CD4-positive, alpha-beta T cell (primary cell): Measurements from ENCODE around the gene FKBP1C. TPM values are rescaled to one million over a fixed set of nuclear protein-coding genes. Genes with fewer than 3 reads are reported as not detected.

Experiments used
- ATAC-seq: fragments of 200-7000 bp; cut with Tn5 transposase; one replicate; pipeline ENCODE4 v1.10.0; 2022; ENCODE audit warnings: mild to moderate bottlenecking; ENCODE audit not compliant: poor library complexity
- CTCF ChIA-PET: fragments of 350-600 bp; sonication (Branson Sonifier 250); formaldehyde crosslinking; loops from one replicate; lab custom pipeline; 2021; ENCODE audit warnings: antibody characterized with exemption, inconsistent platforms; lab: Charles Lee
- POLR2A ChIA-PET: fragments of 350-600 bp; sonication (Branson Sonifier 250); formaldehyde crosslinking; loops from one replicate; lab custom pipeline; 2021; ENCODE audit warnings: antibody characterized with exemption, inconsistent platforms; lab: Charles Lee
- DNase-seq, 14 experiments: peaks; one replicate each; pipeline ENCODE4 v3.0.0-alpha.2; 2013 to 2020; ENCODE audit warnings: mixed read lengths in 2 of 14
- H3K27ac ChIP-seq, 2 donors: one replicate each; pipeline versions ENCODE4 v1.5.1 to v1.7.0; 2013; ENCODE audit warnings: low read length in 2 of 2, low read depth in 1 of 2, mild to moderate bottlenecking in 1 of 2
- H3K27me3 ChIP-seq, 2 experiments: 1 replicate in 1 of 2; 2 replicates in 1 of 2; pipeline versions ENCODE4 v1.6.1 to v1.7.0; 2013; ENCODE audit warnings: low read length in 2 of 2, control low read depth in 1 of 2, mild to moderate bottlenecking in 1 of 2, moderate library complexity in 1 of 2; ENCODE audit not compliant: insufficient read depth in 2 of 2, control insufficient read depth in 1 of 2
- H3K36me3 ChIP-seq: one replicate; pipeline ENCODE4 v1.6.1; 2013; ENCODE audit warnings: low read length, control low read depth; ENCODE audit not compliant: insufficient read depth
- H3K4me1 ChIP-seq: one replicate; pipeline ENCODE4 v1.6.1; 2013; ENCODE audit warnings: low read length, control low read depth; ENCODE audit not compliant: insufficient read depth
- H3K4me3 ChIP-seq: one replicate; pipeline ENCODE4 v1.5.1; 2013; ENCODE audit warnings: mild to moderate bottlenecking, low read length, moderate library complexity
- H3K9me3 ChIP-seq, 2 experiments: 1 replicate in 1 of 2; 2 replicates in 1 of 2; pipeline versions ENCODE4 v1.6.1 to v1.7.0; 2013; ENCODE audit warnings: low read length in 2 of 2, mild to moderate bottlenecking in 2 of 2, control low read depth in 1 of 2, moderate library complexity in 1 of 2; ENCODE audit not compliant: control insufficient read depth in 1 of 2, insufficient read depth in 1 of 2
- H3K27ac Mint-ChIP-seq: one replicate; pipeline ENCODE4 v1.8.0; 2020; ENCODE audit warnings: mixed read lengths
- H3K27me3 Mint-ChIP-seq: one replicate; pipeline ENCODE4 v1.8.0; 2021; ENCODE audit warnings: mixed read lengths
- H3K36me3 Mint-ChIP-seq: one replicate; pipeline ENCODE4 v1.8.0; 2021; ENCODE audit warnings: low read depth, mixed read lengths
- H3K4me1 Mint-ChIP-seq: one replicate; pipeline ENCODE4 v1.8.0; 2021; ENCODE audit warnings: low read depth, mixed read lengths
- H3K4me3 Mint-ChIP-seq: one replicate; pipeline ENCODE4 v1.8.0; 2020; ENCODE audit warnings: mild to moderate bottlenecking, mixed read lengths
- H3K9me3 Mint-ChIP-seq: one replicate; pipeline ENCODE4 v1.8.0; 2020; ENCODE audit warnings: mixed read lengths
- intact Hi-C, 2 experiments: fragments of 100-400 bp; cut with DNase I in 1 of 2; cut with micrococcal nuclease in 1 of 2; formaldehyde crosslinking; loops; one replicate each; pipeline versions ENCODE4 v1.15.1 to v1.9.0; 2023 to 2025; cut with DNase I, micrococcal nuclease
- total RNA-seq, 174 experiments: library from RNA in 2 of 174; stranded (reverse) in 2 of 174; gene quantifications; one replicate each; pipeline ENCODE4 v1.2.3 and lab custom pipeline; 2021 to 2026
- TF ChIP-seq, protein P1 (sequence below): fragments of 200-600 bp; IDR thresholded peaks from one replicate; pipeline ENCODE4 v1.8.0; 2022; ENCODE audit warnings: antibody characterized with exemption, mild to moderate bottlenecking

The FKBP1C gene
- total RNA-seq, 2 experiments from 2014 or later = not detected

- Mint-ChIP-seq H3K27ac (no peak overlapping the region), H3K36me3 (no peaks in the 10 kb centered on the region), H3K9me3 (peaks cover 4% of the 10 kb centered on the region), H3K4me3 (no peak overlapping the region), H3K27me3 (no peaks in the 10 kb centered on the region), H3K4me1 (no peaks in the 10 kb centered on the region)
- Histone ChIP-seq H3K4me3 (no peak overlapping the region), H3K4me1 (no peaks in the 10 kb centered on the region), H3K9me3 (peaks cover 0 to 7% of the 10 kb centered on the region in 2 experiments), H3K27ac (no peak overlapping the region), H3K36me3 (no peaks in the 10 kb centered on the region), H3K27me3 (no peaks in the 10 kb centered on the region)
- TF ChIP-seq, protein P1, sequence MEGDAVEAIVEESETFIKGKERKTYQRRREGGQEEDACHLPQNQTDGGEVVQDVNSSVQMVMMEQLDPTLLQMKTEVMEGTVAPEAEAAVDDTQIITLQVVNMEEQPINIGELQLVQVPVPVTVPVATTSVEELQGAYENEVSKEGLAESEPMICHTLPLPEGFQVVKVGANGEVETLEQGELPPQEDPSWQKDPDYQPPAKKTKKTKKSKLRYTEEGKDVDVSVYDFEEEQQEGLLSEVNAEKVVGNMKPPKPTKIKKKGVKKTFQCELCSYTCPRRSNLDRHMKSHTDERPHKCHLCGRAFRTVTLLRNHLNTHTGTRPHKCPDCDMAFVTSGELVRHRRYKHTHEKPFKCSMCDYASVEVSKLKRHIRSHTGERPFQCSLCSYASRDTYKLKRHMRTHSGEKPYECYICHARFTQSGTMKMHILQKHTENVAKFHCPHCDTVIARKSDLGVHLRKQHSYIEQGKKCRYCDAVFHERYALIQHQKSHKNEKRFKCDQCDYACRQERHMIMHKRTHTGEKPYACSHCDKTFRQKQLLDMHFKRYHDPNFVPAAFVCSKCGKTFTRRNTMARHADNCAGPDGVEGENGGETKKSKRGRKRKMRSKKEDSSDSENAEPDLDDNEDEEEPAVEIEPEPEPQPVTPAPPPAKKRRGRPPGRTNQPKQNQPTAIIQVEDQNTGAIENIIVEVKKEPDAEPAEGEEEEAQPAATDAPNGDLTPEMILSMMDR = no peak
- ChIA-PET CTCF (no interaction called here), POLR2A (no interaction called here)
- DNase-seq (no peak), ATAC-seq (no peak)
- intact Hi-C loops = no loop called here
Measured at GRCh38 chr6:63193324-63193723, 17.9 kb upstream of the FKBP1C start.

DNA sequence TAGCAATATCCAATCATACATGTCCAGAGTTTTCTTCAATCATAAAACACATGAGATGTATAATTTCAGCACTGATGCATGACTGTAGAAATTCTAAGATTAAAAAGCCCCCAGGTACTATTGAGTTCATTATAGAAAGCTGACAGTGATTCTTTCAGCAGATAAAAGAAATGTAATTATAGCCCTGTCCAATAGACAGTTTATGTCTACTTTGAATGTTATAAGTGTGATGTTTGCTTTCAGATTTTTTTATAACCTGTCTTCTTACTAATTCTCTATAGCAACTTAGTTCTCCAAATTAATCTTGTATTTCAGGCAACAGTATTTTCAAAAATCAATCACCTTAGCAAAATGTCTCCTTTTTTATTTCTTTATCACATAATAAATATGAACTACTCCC, 13.5 kb upstream of the FKBP1C start:
- peaks cover 0 to 10% of the 10 kb centered on the region in 2 experiments for H3K9me3 ChIP-seq
- CTCF ChIA-PET = no interaction called here
- Mint-ChIP-seq H3K36me3 (no peaks in the 10 kb centered on the region), H3K27me3 (no peaks in the 10 kb centered on the region), H3K9me3 (peaks cover 6% of the 10 kb centered on the region), H3K4me3 (no peak overlapping the region), H3K27ac (no peak overlapping the region), H3K4me1 (no peaks in the 10 kb centered on the region)
- H3K4me1 ChIP-seq = no peaks in the 10 kb centered on the region
- intact Hi-C loops = no loop called here
- no peak for ATAC-seq
- no peak overlapping the region for H3K27ac ChIP-seq
- no peaks in the 10 kb centered on the region for H3K36me3 ChIP-seq
- POLR2A ChIA-PET = no interaction called here
- DNase-seq = no peak
- no peak overlapping the region for H3K4me3 ChIP-seq
- H3K27me3 ChIP-seq = no peaks in the 10 kb centered on the region
- TF ChIP-seq, protein P1 = no peak

GRCh38 chr6:63213325-63213724, 2.1 kb downstream of the FKBP1C start:
- Mint-ChIP-seq H3K27me3 (no peaks in the 10 kb centered on the region), H3K36me3 (no peaks in the 10 kb centered on the region), H3K4me3 (no peak overlapping the region), H3K4me1 (no peaks in the 10 kb centered on the region), H3K27ac (no peak overlapping the region), H3K9me3 (peaks cover 15% of the 10 kb centered on the region)
- POLR2A ChIA-PET = no interaction called here
- no peaks in the 10 kb centered on the region for H3K27me3 ChIP-seq
- no peak for DNase-seq
- peaks cover 0 to 4% of the 10 kb centered on the region in 2 experiments for H3K9me3 ChIP-seq
- no peak overlapping the region for H3K4me3 ChIP-seq
- ATAC-seq = no peak
- H3K27ac ChIP-seq = no peak overlapping the region
- no peaks in the 10 kb centered on the region for H3K36me3 ChIP-seq
- intact Hi-C loops = no loop called here
- TF ChIP-seq, protein P1 = no peak
- H3K4me1 ChIP-seq = no peaks in the 10 kb centered on the region
- CTCF ChIA-PET = no interaction called here
